ENCODE measurements around the gene SYNGR2.
"Not testable (repeated sequence)": the region's sequence is repeated elsewhere in the genome, so short reads cannot be mapped to it uniquely, and the experiment has no call there.

SYNGR2 gene

GRCh38 chr17:78134899-78135385, 33.4 kb upstream of the SYNGR2 start:
- Mint-ChIP-seq H3K9me3 (no peaks in the 10 kb centered on the region), H3K4me1 (ENCODE audit: low read depth) (peaks cover 81% of the 10 kb centered on the region), H3K27ac (no peak overlapping the region), H3K4me3 (no peak overlapping the region), H3K36me3 (ENCODE audit: low read depth) (peaks cover 46% of the 10 kb centered on the region), H3K27me3 (no peaks in the 10 kb centered on the region)

DNA sequence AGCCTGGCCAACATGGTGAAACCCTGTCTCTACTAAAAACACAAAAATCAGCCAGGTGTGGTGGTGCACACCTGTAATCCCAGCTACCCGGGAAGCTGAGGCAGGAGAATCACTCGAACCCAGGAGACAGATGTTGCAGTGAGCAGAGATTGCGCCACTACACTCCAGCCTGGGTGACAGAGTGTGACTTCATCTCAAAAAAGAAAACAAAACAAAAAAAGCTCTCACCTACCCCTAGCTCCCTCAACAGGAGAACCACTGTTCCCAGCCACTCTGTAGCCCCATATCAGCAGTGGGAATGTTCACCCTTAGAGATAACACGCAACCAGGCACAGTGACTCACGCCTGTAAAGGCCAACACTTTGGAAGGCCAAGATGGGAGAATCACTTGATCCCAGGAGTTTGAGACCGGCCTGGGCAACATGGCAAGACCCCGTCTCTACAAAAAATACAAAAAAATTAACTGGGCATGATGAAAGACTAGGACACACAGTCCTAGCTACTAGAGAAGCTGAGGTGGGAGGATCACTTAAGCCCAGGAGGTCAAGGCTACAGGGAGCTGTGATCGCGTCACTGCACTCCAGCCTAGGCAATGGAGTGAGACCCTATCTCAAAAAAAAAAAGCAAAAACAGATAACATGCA, 32.4 kb upstream of the SYNGR2 start:
- Mint-ChIP-seq H3K9me3 (no peaks in the 10 kb centered on the region), H3K4me3 (no peak overlapping the region), H3K27me3 (no peaks in the 10 kb centered on the region), H3K27ac (peak overlapping the region; percentile 61), H3K4me1 (ENCODE audit: low read depth) (peaks cover 79% of the 10 kb centered on the region), H3K36me3 (ENCODE audit: low read depth) (peaks cover 47% of the 10 kb centered on the region)

DNA sequence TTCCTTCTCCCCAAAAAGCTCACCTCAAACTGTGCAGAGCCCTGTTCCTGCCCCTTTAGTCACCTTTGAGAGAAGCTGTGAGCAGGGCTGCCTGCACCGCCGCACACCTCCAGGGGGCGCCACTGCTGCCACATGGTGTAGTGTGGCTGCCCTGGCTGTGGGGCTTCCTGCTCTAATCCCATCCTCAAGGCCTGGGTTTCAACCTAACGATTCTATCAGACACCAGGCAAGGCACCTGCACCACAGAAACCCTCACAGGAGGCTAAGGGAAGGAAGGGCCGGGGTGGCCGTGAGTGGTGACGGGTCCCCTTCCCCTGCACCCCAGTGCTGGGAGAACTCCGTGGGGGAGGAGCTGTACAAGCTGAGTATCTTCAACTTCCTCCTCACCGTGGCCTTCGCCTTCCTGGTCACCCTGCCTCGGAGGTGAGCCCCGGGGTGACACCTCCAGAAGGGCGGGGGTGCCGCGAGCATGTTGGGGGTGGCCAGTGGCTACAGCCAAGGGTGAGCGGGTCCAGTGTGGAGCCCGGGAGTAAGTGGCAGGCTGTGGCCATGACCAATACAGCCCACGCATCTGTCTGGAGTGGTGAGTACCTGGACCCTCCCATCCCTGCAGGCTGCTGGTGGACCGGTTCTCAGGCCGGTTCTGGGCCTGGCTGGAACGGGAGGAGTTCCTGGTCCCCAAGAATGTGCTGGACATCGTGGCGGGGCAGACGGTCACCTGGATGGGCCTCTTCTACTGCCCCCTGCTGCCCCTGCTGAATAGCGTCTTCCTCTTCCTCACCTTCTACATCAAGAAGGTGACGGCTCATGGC, 30.8 kb upstream of the SYNGR2 start:
- Mint-ChIP-seq H3K9me3 (no peaks in the 10 kb centered on the region), H3K4me3 (no peak overlapping the region), H3K27ac (no peak overlapping the region), H3K4me1 (ENCODE audit: low read depth) (peaks cover 89% of the 10 kb centered on the region), H3K36me3 (ENCODE audit: low read depth) (peaks cover 51% of the 10 kb centered on the region), H3K27me3 (no peaks in the 10 kb centered on the region)

GRCh38 chr17:78138204-78139060, 29.9 kb upstream of the SYNGR2 start:
- Mint-ChIP-seq H3K4me1 (ENCODE audit: low read depth) (peaks cover 85% of the 10 kb centered on the region), H3K27me3 (no peaks in the 10 kb centered on the region), H3K9me3 (no peaks in the 10 kb centered on the region), H3K4me3 (no peak overlapping the region), H3K27ac (no peak overlapping the region), H3K36me3 (ENCODE audit: low read depth) (peaks cover 47% of the 10 kb centered on the region)

DNA sequence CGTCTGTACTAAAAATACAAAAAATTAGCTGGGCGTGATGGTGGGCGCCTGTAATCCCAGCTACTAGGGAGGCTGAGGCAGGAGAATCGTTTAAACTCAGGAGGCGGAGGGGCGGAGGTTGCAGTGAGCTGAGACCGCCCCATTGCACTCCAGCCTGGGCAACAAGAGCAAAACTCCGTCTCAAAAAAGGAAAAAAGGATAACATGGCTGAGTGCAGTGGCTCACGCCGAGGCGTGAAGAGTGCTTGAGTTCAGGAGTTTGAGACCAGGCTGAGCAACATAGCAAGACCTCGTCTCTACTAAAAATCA, 28.6 kb upstream of the SYNGR2 start:
- peaks cover 84% of the 10 kb centered on the region for H3K4me1 Mint-ChIP-seq (ENCODE audit: low read depth)
- peaks cover 34% of the 10 kb centered on the region for H3K36me3 Mint-ChIP-seq (ENCODE audit: low read depth)

DNA sequence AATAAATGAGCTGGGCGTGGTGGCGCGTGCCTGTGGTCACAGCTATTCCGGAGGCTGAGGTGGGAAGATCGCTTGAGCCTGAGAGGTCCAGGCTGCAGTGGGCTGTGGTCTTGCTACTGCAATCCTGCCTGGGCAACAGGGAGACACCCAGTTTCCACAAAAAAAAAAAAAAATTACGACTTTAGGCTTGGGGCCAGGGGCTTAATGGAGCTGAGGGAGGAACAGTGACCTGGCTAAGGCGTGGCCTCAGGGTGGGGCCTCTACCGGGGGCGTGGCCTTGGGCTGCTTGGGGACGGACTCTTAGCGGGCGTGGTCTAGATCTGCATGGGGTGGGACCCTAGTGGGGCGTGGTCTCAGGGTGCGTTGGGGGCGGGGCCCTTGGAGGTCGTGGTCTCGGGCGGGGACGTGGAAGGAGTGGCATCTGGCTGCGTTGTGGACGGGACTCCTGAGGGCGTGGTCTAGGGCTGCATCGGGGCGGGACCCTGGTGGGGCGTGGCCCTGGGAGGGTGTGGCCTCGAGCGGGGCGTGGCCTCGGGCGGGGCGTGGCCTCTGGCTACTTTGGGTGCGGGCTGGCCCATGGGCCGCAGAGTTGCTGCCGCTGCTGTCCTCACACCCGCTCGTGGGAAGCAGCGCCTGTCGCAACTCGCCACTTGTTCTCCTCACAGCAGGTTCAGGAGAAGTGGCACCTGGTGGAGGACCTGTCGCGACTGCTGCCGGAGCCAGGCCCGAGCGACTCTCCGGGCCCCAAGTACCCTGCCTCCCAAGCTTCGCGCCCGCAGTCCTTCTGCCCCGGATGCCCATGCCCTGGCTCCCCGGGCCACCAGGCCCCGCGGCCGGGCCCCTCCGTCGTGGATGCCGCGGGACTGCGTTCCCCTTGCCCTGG, 28.0 kb upstream of the SYNGR2 start:
- peak overlapping the region; percentile 39 for H3K4me3 Mint-ChIP-seq
- peak overlapping the region; percentile 57 for H3K27ac Mint-ChIP-seq
- peaks cover 28% of the 10 kb centered on the region for H3K36me3 Mint-ChIP-seq (ENCODE audit: low read depth)
- H3K9me3 Mint-ChIP-seq = no peaks in the 10 kb centered on the region
- H3K27me3 Mint-ChIP-seq = no peaks in the 10 kb centered on the region
- peaks cover 79% of the 10 kb centered on the region for H3K4me1 Mint-ChIP-seq (ENCODE audit: low read depth)

More for the DNA sequence above, 28.6 kb upstream of the SYNGR2 start:
- not testable (repeated sequence) for H3K27me3 Mint-ChIP-seq, H3K9me3 Mint-ChIP-seq
- H3K27ac Mint-ChIP-seq = peak overlapping the region; percentile 57
- H3K4me3 Mint-ChIP-seq = peak overlapping the region; percentile 39

DNA sequence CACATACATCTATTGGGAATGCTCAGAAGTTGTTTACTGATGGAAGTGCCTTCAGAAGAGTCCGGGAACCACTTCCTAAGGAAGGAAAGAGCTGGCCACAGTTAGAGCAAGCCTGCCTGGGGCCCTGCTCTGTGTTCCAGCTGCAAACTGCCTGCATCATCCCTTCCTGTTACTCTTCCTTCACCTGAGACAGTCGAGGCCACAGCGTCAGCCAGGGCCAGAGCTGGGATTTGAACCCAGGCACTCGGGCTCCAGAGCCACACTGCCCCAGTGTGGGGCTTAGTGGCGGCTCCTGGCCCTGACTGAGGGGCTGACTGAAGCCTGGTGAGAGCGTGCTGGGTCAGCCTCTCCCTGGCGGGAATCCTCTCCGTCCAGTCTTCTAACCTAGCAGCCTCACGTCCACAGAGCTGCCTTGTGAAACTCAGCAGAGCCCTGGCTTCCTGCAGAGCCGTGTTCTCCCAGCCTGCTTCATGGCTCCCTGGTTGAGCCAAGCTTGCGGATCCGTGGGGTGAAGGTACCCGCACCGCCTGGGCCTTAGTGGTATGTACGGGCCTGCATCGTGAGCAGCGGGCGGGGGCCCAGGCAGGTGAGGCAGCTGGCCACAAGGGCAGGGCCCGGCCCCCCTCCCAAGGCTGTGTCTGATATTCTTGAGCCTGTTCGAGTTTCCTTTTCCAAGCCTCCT, 26.8 kb upstream of the SYNGR2 start:
- Mint-ChIP-seq H3K9me3 (no peaks in the 10 kb centered on the region), H3K27ac (peak overlapping the region; percentile 68), H3K27me3 (no peaks in the 10 kb centered on the region), H3K36me3 (ENCODE audit: low read depth) (peaks cover 18% of the 10 kb centered on the region), H3K4me1 (ENCODE audit: low read depth) (peaks cover 68% of the 10 kb centered on the region), H3K4me3 (no peak overlapping the region)

DNA sequence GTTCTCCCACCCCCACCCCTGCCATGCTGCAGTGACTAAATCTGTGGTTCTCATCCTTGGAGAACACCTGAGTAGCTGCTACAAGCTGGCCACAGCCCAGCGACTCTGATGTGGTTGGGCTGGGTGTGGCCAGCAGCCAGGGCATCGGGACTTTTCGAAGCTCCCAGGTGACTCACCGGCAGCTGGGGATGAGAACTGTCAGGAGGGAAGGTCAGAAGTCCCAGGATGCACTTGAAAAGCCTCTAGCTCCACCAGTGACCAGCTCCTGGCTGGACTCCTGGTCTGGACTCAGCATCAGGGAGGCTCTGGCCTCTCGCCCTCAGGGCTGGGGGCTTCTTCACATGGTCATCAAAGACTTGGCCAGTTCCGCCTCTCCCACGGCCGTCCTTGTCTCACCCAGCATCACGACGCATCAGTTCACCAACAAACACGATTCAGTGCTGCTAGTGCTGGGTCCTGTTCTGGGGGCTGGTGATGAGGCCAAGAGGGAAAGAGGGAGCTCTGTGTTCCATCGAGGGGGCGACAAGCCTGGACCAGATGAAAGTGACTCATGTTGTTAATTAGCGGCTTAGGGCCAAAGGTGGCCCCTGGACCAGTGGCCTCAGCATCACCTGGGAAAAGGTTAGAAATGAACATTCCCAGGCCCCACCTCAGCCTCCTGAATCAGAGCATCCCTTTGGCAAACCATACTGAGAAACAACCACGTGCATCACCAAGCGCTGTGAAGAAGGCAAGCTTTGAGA, 26.1 kb upstream of the SYNGR2 start:
- H3K27me3 Mint-ChIP-seq = no peaks in the 10 kb centered on the region
- H3K4me3 Mint-ChIP-seq = no peak overlapping the region
- H3K27ac Mint-ChIP-seq = no peak overlapping the region
- peaks cover 67% of the 10 kb centered on the region for H3K4me1 Mint-ChIP-seq (ENCODE audit: low read depth)
- peaks cover 11% of the 10 kb centered on the region for H3K36me3 Mint-ChIP-seq (ENCODE audit: low read depth)
- no peaks in the 10 kb centered on the region for H3K9me3 Mint-ChIP-seq

- no peak overlapping the region for H3K4me3 Mint-ChIP-seq
- peaks cover 10% of the 10 kb centered on the region for H3K36me3 Mint-ChIP-seq (ENCODE audit: low read depth)
- H3K4me1 Mint-ChIP-seq (ENCODE audit: low read depth) = peaks cover 64% of the 10 kb centered on the region
- H3K27ac Mint-ChIP-seq = peak overlapping the region; percentile 68
- H3K9me3 Mint-ChIP-seq = no peaks in the 10 kb centered on the region
- no peaks in the 10 kb centered on the region for H3K27me3 Mint-ChIP-seq
Measured at GRCh38 chr17:78143214-78144146, 24.9 kb upstream of the SYNGR2 start.

DNA sequence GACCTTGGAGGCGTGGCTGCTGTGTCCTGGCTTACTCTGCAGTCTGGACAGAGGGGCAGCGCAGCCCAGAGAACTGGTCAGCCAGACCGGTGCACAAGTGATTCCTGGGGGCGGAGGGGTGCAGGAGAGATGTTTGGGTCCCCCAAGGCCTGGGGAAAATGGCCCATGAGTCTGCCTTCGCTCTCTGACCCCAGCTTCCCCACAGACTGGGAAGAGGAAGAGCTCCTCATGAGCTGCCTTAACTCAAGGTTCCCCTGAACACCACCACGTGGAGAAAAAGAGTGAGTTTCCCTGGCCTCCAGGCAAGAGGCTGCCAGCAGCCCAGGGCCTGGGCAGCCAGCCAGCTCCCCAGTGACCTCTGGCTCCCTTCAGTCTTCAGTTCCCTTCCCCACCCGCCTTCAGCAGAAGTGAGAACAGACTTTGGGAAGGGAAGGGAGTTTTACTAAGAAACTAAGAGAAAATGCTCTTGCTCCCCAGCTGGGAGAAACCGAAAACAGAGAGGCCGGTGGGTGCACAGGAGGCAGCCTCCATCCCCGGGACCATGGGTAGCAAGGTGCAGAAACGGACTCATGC, 24.1 kb upstream of the SYNGR2 start:
- Mint-ChIP-seq H3K4me1 (ENCODE audit: low read depth) (peaks cover 61% of the 10 kb centered on the region), H3K27ac (peak overlapping the region; percentile 26), H3K9me3 (no peaks in the 10 kb centered on the region), H3K4me3 (no peak overlapping the region), H3K27me3 (no peaks in the 10 kb centered on the region), H3K36me3 (ENCODE audit: low read depth) (peaks cover 10% of the 10 kb centered on the region)

- Mint-ChIP-seq H3K36me3 (ENCODE audit: low read depth) (peaks cover 9% of the 10 kb centered on the region), H3K9me3 (no peaks in the 10 kb centered on the region), H3K4me1 (ENCODE audit: low read depth) (peaks cover 56% of the 10 kb centered on the region), H3K27me3 (no peaks in the 10 kb centered on the region), H3K4me3 (no peak overlapping the region), H3K27ac (peak overlapping the region; percentile 26)
Measured at GRCh38 chr17:78144736-78145641, 23.4 kb upstream of the SYNGR2 start.

All from stimulated activated naive CD8-positive, alpha-beta T cell treated with anti-CD3 and anti-CD28 coated beads, Interleukin-15, Interleukin-2, amounts not matched to agents 100 ng/mL and 50 ng/mL, for 24 hours (primary cell).